ENCODE data around the gene TMEM191C.
"Not testable (repeated sequence)": the region's sequence is repeated elsewhere in the genome, so short reads cannot be mapped to it uniquely, and the experiment has no call there.

Gene TMEM191C

GRCh38 chr22:21446128-21446826, 20.9 kb upstream of the TMEM191C start:
- no peak for DNase-seq (ENCODE audit: low spot score)

- no peak for DNase-seq (ENCODE audit: low spot score)
These were observed 20.1 kb upstream of the TMEM191C start for GRCh38 chr22:21446827-21447690.

GRCh38 chr22:21447694-21448402, 19.3 kb upstream of the TMEM191C start:
- DNase-seq (ENCODE audit: low spot score) = no peak

- no peak for DNase-seq (ENCODE audit: low spot score)
These were observed 18.4 kb upstream of the TMEM191C start for GRCh38 chr22:21448627-21449416.

- DNase-seq (ENCODE audit: low spot score) = no peak
These were observed 17.5 kb upstream of the TMEM191C start for GRCh38 chr22:21449531-21450319.

GRCh38 chr22:21450320-21450831, 16.8 kb upstream of the TMEM191C start:
- DNase-seq (ENCODE audit: low spot score) = no peak

- DNase-seq (ENCODE audit: low spot score) = no peak
These were observed 16.3 kb upstream of the TMEM191C start for GRCh38 chr22:21450858-21451353.

- no peak for DNase-seq (ENCODE audit: low spot score)
These were observed 15.4 kb upstream of the TMEM191C start for GRCh38 chr22:21451545-21452520.

- DNase-seq (ENCODE audit: low spot score) = not testable (repeated sequence)
These were observed 14.5 kb upstream of the TMEM191C start for GRCh38 chr22:21452666-21453065.

GRCh38 chr22:21454998-21455333, 12.2 kb upstream of the TMEM191C start:
- not testable (repeated sequence) for DNase-seq (ENCODE audit: low spot score)

GRCh38 chr22:21455334-21456089, 11.7 kb upstream of the TMEM191C start:
- DNase-seq (ENCODE audit: low spot score) = no peak

- no peak for DNase-seq (ENCODE audit: low spot score)
These were observed 10.0 kb upstream of the TMEM191C start for GRCh38 chr22:21457023-21457787.

- not testable (repeated sequence) for DNase-seq (ENCODE audit: low spot score)
These were observed 4.5 kb upstream of the TMEM191C start for GRCh38 chr22:21462672-21463071.

GRCh38 chr22:21468194-21469096, 1.3 kb downstream of the TMEM191C start:
- DNase-seq (ENCODE audit: low spot score) = not testable (repeated sequence)

GRCh38 chr22:21469097-21469994, 2.2 kb downstream of the TMEM191C start:
- not testable (repeated sequence) for DNase-seq (ENCODE audit: low spot score)

GRCh38 chr22:21472984-21473383, 5.8 kb downstream of the TMEM191C start:
- DNase-seq (ENCODE audit: low spot score) = not testable (repeated sequence)

Measured in kidney capillary endothelial cell (primary cell).